ENCODE results near the gene RTBDN.

Gene RTBDN

GRCh38 chr19:12789098-12789903 is 45.1 kb downstream of the RTBDN start:
- TF ChIP-seq FOXP2 (optimal IDR thresholded peaks at IDR 0.05; ENCODE audit: borderline replicate concordance, extremely low read depth, extremely low read length, insufficient read depth) = no peak
- no peak for TF ChIP-seq TAF1 (IDR thresholded peaks at IDR 0.05; ENCODE audit: borderline replicate concordance, insufficient read depth, low read length)
- no peak for TF ChIP-seq POLR2AphosphoS5 (IDR thresholded peaks at IDR 0.05; ENCODE audit: low read depth, low read length)
- no peak for TF ChIP-seq SIN3A (IDR thresholded peaks at IDR 0.05; ENCODE audit: borderline replicate concordance, insufficient read depth, low read length)
- no peak for TF ChIP-seq REST (IDR thresholded peaks at IDR 0.05; ENCODE audit: insufficient read depth in 1 of 2, low read depth in 2 of 2, low read length in 2 of 2)

GRCh38 chr19:12788682-12789097 is 45.7 kb downstream of the RTBDN start:
- no peak for TF ChIP-seq TAF1 (IDR thresholded peaks at IDR 0.05; ENCODE audit: borderline replicate concordance, insufficient read depth, low read length)
- TF ChIP-seq FOXP2 (optimal IDR thresholded peaks at IDR 0.05; ENCODE audit: borderline replicate concordance, extremely low read depth, extremely low read length, insufficient read depth) = no peak
- no peak for TF ChIP-seq POLR2AphosphoS5 (IDR thresholded peaks at IDR 0.05; ENCODE audit: low read depth, low read length)
- TF ChIP-seq REST (IDR thresholded peaks at IDR 0.05; ENCODE audit: insufficient read depth in 1 of 2, low read depth in 2 of 2, low read length in 2 of 2) = no peak
- TF ChIP-seq SIN3A (IDR thresholded peaks at IDR 0.05; ENCODE audit: borderline replicate concordance, insufficient read depth, low read length) = no peak; the same call in 1 of the 2 replicates

- TF ChIP-seq SIN3A (IDR thresholded peaks at IDR 0.05; ENCODE audit: borderline replicate concordance, insufficient read depth, low read length) = no peak
- no peak for TF ChIP-seq FOXP2 (optimal IDR thresholded peaks at IDR 0.05; ENCODE audit: borderline replicate concordance, extremely low read depth, extremely low read length, insufficient read depth)
- TF ChIP-seq POLR2AphosphoS5 (IDR thresholded peaks at IDR 0.05; ENCODE audit: low read depth, low read length) = no peak
- no peak for TF ChIP-seq REST (IDR thresholded peaks at IDR 0.05; ENCODE audit: insufficient read depth in 1 of 2, low read depth in 2 of 2, low read length in 2 of 2)
- no peak for TF ChIP-seq TAF1 (IDR thresholded peaks at IDR 0.05; ENCODE audit: borderline replicate concordance, insufficient read depth, low read length)
These were observed 46.2 kb downstream of the RTBDN start for GRCh38 chr19:12788042-12788681.

- TF ChIP-seq SIN3A (IDR thresholded peaks at IDR 0.05; ENCODE audit: borderline replicate concordance, insufficient read depth, low read length) (no peak), REST (IDR thresholded peaks at IDR 0.05; ENCODE audit: insufficient read depth in 1 of 2, low read depth in 2 of 2, low read length in 2 of 2) (no peak), TAF1 (IDR thresholded peaks at IDR 0.05; ENCODE audit: borderline replicate concordance, insufficient read depth, low read length) (no peak), POLR2AphosphoS5 (IDR thresholded peaks at IDR 0.05; ENCODE audit: low read depth, low read length) (no peak), FOXP2 (optimal IDR thresholded peaks at IDR 0.05; ENCODE audit: borderline replicate concordance, extremely low read depth, extremely low read length, insufficient read depth) (no peak)
These were observed 46.9 kb downstream of the RTBDN start for GRCh38 chr19:12787458-12787857.

Measured in PFSK-1 (cell line).